HG03066 (cell line): ENCODE measurements around the gene FAM89B.

ENCODE experiments used
- ATAC-seq: cut with Tn5 transposase; IDR thresholded peaks from one replicate; pipeline ENCODE4 v1.9.1; 2021; ENCODE audit warnings: low read depth; ENCODE audit not compliant: unreplicated experiment

Gene FAM89B

DNA sequence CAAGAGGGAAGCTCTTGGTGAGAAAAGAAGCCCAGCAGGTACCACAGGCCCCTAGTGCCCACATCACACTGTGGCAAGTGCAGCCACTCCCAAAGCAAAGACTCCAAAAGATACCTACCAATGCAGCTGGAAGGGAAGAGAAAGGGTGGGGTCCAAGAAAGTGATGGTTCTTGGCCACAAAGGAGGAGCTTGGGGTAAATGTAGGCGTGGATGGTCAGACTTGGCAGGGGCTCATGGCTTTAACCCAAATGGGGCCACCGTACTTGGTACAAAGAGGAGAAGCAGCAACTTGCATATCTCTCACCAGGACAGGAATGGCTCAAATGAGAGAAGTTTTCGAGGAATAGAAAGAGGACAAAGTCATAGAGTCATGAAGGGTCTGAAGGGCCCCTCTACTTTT is 36.9 kb downstream of the FAM89B start:
- no peak for ATAC-seq

DNA sequence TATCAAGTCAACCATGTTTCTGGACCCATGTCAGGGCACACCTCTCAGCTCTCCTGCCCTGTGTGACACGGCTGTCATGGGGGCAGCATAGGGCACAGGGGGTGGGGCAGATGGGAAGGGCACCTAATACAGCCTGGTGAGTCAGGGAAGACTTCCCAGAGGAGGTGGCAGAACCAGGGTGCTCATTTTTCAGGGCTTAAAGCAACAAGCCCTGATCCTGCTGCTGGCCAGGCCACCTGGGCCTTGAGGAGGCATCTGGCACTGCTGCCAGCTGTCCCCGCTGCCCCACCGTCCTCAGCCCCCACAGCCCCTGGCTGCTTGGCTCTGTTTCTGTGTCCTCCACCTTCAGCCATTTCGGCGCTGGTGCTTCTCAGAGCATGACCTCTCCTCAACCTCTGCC is 37.3 kb downstream of the FAM89B start:
- ATAC-seq = no peak

DNA sequence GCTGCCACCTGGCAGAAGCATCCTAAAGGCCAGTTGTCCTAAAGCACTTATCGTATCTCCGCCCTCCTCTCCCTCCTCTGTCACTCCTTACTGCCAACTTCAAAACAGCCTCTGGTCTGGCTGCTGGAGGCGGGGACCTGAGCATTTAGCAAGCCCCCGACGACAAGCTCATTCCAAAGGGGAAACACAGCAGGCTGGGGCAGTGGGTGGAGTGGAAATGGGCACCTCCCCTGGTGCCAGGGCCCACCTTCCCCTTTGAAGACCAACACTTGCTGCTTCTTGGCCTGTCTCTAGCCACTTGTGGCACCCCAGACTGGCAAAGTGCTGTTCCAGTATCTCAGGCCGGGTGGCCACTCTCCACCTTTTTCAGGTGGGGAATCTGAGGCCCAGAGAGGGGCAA is 38.1 kb downstream of the FAM89B start:
- ATAC-seq = no peak

DNA sequence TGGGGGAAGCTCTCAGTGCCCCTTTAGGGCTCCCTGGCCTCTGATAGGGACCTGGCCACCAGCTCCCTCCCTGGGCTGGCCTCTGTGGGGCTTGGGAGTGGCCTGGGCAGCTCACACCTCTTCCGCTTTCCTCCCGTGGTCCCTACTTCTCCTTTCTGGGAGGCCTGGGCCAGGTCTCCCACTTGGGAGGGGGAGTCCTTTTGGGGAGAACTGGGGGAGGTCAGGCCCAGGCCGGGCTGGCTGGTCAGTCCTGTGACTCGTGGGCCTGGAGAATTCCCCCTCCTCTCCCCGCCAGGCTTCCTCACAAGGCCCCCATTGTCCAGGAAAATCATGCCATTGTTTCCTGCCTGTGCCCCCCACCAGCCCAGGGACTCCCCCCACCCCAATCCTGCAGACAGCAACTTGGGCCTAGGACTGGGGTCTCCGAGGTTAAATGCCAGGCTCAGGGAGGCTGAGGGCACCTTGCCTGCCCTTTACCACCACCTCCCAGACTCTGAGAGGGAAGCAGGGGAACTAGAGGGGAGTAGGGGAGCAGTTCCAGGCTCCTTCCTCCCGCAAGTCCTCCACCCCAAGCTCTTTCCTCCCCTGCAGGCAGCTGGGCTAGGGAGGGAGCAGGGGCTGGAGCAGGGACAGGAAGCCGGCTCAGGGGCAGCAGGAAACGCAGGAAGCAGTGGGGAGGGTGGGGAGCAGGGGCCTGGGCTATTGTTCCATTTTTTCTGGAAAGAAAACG is 38.9 kb downstream of the FAM89B start:
- no peak for ATAC-seq

DNA sequence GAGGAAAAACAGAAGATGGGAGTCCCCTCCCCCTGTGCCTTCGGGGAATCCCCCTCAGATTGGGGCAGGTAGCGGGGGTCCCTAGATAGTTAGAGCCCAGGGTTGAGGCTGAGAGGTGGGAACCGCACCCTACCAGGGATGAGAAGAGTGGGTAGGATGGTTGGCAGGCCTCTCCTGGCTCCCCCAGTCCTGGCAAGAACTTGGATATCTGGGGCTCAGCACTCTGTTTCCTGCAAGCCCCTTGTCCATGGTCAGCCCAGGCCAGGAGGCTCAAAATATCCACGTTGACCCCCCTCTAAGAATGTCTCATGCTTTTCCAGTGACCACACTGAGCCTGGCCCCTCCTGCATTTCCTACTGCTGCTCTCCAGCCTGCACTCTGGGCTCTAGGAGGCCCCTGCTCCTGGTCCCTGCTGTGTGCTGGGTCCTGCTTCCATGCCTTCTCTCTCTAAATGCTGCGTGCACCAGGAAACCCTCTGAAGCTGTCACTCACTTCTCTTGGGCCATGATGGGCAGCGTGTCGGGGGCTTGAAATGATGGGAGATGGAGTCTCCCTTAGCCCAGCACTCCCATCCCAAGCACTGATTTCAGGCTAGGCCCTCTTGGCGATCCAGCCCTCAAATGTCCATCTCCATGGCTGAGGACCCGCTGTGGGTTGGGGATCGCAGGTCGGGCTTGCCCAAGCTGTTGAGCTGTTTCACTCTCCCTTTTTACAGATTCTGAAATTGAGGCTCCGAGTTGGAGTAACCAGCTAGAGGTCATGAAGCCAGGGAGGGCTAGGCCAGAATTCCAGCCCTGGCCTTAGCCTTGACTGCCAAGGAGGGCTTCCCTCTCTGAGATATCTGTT is 39.6 kb downstream of the FAM89B start:
- no peak for ATAC-seq

DNA sequence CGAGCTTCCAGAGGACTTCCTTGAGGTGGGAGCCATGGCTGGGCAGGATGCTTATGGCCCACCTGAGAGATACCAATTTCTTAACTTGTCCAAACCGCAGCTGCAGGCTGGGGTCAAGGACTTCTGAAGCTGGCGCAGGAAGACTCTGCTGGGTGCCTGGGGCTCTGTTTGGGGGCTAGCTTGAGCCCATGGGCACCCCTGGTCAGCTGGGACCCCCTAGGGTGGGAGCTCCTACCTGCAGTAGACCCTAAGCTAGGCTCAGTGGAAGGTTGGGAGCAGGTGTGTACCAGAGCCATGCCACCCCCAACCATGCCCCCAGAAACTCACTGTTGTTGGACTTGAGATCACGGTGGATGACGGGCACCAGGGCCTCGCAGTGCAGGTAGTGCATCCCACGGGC is 40.4 kb downstream of the FAM89B start:
- no peak for ATAC-seq

DNA sequence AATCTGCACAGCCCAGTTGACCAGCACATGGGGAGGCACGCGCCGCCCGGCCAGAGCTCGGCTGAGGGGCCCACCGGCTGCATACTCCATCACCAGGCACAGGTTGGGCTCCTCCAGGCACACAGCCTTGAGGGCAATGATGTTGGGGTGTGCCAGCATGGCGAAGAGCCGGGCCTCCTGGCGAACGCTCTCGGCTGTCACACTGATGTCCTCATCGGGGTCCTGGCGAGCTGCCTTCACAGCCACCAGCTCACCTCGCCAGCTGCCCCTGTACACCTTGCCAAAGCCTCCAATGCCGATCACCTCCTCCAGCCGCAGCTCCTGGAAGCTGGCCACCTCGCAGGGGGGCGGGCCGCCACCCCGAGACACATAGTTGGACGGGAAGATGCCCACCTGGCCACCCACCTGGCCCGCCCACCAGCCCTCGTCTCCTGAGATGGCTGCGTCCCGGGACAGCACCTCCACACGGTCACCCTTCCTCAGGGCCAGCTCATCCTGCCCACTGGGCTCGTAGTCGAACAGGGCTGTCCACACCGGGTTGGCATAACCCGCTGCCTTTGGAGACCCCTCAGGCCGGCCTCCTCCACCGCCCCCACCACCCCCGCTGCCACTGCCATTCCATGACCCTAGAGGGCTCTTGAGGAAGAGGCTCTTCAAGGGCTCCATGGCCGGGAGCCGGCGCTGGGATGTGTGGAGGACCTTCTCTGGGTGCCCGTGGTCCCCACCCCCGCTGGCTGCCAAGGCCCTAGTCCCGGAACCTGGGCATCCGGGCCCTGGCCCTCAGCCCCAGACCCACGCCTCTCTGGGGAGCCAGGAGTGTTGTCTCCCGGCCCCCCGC is 41.0 kb downstream of the FAM89B start:
- no peak for ATAC-seq

DNA sequence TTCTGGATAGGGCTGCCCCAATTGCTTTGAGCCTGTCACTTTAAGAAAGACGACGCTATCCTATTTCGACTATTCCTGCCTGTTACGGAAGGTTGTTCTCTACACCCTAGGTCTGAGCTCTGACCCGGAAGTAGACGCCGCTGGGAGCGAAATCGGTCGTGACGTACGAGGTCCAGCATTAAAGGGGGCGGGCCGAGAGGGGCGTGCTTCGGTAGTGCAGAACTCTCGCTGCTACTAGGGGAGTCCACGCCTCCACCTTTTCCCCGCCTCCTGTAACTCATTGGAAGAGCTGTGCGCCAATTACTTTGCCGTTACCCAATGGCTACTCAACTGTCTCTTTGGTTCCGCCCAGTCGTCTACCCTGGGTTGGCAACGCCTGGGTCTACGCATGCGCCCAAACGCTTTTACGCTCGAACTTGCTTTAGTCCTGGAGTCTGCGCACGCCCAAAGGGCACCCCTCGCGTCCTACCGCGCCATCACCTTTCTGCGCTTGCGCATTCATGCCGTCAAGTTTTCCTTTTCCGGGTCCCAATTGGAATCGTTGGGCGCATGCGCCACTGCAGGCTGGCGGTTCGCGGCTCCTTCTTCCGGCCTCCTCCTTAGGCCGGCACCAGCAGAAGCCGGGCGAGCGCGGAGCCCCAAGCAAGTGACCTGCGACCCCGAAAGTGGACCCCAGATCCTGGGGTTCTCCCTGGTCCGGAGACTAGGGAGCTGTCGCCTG is 43.1 kb downstream of the FAM89B start, which contains the start of gene PCNX3:
Gene PCNX3, plus strand, starts transcription at position 548 of the 721 bp plus-strand sequence. CDS start 536 bp downstream, outside the sequence.
- peak; percentile 85 for ATAC-seq

DNA sequence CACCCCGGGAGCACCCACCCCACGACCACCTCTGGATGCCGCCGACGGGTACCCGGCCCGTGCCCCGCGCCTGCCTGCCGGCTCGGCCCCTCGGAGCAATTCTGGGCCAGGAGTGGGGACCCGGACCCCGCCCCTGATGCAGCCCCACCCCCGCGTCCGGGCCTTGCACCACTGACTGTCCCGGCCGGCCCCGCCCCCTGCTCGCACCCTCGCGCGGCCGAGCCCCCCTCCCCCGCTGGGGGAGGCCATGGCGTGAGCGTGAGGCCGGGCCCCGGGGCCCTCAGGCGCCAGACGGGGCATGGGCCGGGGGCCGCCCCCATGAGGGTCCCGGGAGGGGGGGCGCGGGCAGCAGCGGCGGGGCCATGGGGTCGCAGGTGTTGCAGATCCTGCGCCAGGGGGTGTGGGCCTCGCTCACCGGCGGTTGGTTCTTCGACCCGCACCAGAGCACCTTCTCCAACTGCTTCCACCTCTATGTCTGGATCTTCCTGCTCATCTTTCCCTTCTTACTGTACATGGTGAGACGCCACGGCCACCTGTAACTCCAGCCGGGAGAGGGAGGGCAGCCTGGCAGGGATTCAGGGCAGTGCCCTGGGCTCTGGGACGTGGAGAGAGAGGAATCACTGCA is 43.7 kb downstream of the FAM89B start:
- no peak for ATAC-seq

DNA sequence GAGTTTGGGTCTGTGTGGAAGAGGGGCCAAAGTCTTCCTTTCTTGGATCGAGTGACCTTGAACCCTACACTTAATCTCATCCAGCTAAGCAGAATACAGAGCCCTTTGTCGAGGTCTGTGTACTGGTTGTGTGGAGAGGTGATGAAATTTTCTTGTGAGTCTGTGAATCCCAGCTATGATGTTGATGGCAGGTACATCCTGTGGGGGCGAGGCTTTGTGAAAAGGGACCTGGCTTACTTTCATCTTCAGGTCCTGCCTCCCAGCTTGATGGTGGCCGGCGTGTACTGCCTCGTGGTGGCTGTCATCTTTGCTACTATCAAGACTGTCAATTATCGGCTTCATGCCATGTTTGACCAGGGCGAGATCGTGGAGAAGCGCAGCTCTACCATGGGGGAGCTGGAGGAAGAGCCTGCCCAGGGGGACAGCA is 44.2 kb downstream of the FAM89B start:
- no peak for ATAC-seq

DNA sequence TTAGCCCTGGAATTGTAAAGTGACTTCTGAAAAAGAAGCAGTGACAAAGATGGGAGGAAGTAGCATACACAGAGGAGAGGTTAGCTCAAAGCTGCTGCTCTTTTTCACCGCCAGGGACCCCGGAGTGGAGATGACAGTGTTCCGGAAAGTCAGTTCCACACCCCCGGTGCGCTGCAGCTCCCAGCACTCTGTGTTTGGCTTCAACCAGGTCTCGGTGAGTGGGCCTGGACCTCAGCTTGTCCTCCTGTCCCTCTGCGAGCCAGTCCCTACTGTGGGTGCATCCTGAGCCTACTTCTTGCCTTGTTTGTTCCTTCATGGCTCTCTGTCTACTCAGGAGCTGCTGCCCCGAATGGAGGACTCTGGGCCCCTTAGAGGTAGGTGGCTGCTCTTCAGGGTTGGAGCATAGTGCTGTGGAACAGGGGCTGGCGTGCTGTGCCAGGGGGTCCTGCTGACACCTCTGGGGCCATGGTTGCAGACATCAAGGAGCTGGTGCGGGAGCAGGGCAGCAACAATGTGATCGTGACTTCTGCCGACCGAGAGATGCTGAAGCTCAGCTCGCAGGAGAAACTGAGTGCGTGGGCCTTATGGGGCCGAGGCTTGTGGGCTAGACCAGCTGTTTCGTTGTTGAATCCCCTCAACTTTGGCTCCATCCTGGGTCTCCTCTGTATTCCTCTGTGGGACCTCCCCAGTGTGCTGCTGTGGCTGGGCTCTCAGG is 45.0 kb downstream of the FAM89B start:
- no peak for ATAC-seq

DNA sequence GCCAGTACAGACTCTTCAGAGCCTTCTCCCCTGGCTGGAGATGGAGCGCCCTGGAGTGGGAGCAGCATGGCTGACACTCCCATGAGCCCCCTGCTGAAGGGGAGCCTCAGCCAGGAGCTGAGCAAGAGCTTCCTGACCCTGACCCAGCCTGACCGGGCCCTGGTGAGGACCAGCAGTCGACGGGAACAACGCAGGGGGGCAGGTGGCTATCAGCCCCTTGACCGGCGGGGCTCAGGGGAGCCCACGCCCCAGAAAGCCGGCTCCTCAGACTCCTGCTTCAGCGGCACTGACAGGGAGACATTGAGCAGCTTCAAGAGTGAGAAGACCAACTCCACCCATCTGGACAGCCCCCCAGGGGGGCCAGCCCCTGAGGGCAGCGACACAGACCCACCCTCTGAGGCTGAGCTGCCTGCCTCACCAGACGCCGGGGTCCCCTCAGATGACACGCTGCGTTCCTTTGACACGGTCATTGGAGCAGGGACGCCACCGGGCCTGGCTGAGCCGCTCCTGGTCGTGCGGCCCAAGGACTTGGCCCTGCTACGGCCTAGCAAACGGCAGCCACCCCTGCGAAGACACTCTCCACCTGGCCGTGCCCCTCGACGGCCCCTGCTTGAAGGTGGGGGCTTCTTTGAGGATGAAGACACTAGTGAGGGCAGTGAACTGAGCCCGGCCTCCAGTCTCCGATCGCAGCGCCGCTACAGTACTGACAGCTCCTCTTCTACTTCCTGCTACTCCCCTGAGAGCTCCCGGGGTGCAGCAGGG is 45.8 kb downstream of the FAM89B start:
- no peak for ATAC-seq

DNA sequence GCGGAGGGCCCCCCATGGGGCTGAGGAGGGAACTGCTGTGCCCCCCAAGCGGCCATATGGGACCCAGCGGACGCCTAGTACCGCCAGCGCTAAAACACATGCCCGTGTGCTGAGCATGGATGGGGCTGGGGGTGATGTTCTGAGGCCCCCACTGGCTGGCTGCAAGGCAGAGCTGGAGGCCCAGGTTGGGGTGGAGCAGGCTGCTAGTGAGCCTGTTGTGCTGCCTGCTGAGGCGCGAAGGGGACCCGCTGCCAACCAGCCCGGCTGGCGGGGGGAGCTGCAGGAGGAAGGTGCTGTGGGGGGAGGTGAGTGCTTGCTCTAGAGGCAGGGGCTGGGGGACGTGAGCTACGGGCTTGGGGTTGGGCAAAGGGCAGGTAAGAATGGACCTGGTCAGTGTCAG is 46.4 kb downstream of the FAM89B start:
- ATAC-seq = no peak

DNA sequence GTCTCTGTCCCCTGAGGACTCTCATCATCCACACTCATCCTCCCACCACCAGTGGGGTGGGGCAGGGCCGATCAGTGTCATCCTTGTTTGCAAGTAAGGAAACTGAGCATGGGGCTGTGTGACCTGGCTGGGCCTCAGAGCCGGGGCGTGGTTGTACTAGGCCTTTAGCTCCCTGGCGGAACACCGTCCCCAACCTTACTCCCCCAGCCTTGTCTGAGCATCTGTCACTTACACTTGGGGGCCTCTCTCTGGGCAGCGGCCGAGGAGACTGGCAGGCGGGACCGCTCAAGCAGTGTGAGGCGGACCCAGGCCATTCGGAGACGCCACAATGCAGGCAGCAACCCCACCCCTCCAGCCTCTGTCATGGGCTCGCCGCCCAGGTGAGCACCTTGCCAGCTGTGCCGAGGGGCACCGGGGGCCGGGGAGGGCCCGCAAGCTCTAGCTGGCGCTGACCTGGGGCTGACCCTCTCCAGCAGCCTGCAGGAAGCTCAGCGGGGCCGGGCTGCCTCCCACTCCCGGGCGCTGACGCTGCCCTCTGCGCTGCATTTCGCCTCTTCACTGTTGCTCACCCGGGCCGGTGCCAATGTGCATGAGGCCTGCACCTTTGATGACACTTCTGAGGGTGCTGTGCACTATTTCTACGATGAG is 47.1 kb downstream of the FAM89B start:
- no peak for ATAC-seq

DNA sequence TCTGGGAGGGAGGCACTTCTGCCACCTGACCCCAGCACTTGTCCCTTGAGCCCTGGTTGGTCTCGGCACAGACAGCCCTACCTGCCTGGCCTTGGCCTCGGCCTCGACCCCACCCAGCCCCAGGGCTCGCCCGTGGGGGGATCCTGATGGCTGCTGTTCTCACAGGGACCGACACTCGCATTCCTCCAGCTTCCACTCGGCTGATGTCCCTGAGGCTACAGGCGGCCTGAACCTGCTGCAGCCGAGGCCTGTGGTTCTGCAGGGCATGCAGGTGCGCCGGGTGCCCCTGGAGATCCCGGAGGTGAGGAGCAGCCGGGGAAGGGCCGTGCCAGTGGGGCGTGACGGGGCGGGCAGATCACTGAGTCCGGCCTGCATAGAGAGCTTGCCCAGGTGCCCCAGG is 48.3 kb downstream of the FAM89B start:
- ATAC-seq = no peak

DNA sequence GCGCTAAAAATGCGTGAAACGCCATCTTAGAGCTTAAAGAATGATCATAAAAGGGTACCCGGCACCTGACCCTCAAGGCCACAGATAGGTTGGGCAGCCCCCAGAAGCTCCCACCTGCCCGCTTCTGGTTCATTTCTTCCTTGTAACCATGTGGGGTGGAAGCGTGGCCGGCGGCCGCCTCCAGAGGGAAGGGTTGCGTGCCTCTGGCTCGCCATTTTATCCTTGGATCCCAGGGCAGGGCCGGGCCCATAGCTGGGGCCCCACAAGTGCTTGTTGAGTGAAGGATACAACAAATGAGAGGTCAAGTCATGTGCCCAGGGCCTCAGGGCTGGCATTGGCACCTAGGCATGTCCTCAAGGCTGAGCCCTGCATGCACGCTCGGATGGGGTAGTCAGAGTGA is 49.1 kb downstream of the FAM89B start:
- no peak for ATAC-seq

DNA sequence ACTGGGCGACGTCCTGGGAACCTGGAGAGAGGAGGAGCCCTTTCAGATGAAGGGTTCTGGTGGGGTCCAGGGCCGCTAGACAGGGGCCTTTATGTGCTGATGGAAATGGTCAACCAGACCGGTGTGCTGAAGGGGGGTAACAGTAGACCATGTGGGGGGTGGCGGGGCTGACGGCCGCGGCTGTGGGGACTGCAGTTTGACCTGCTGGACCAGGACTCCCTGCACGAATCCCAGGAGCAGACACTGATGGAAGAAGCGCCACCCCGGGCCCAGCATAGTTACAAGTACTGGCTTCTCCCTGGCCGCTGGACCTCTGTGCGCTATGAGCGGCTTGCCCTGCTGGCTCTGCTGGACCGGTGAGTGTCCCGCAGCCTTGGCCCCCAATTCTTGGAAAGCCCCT is 49.7 kb downstream of the FAM89B start:
- ATAC-seq = no peak

DNA sequence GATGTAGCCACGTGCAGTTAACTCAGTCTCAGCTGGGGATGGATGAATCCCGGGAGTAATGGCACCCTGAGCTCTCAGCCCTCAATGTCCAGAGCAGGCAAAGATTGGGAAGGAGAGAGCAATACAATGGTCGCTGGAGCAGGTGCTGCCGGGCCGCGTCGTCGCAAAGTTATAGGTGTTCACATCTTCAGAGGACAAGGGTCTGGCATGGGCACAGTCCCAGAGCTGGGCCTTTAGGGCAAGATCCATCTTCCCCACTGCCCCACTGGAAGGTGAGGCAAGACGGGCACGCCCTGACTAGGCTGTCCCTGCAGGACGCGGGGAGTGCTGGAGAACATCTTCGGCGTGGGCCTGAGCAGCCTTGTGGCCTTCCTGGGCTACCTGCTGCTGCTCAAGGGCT is 50.8 kb downstream of the FAM89B start:
- ATAC-seq = no peak
